Measurements from ENCODE around the gene TPSAB1.

TPSAB1 gene

DNA sequence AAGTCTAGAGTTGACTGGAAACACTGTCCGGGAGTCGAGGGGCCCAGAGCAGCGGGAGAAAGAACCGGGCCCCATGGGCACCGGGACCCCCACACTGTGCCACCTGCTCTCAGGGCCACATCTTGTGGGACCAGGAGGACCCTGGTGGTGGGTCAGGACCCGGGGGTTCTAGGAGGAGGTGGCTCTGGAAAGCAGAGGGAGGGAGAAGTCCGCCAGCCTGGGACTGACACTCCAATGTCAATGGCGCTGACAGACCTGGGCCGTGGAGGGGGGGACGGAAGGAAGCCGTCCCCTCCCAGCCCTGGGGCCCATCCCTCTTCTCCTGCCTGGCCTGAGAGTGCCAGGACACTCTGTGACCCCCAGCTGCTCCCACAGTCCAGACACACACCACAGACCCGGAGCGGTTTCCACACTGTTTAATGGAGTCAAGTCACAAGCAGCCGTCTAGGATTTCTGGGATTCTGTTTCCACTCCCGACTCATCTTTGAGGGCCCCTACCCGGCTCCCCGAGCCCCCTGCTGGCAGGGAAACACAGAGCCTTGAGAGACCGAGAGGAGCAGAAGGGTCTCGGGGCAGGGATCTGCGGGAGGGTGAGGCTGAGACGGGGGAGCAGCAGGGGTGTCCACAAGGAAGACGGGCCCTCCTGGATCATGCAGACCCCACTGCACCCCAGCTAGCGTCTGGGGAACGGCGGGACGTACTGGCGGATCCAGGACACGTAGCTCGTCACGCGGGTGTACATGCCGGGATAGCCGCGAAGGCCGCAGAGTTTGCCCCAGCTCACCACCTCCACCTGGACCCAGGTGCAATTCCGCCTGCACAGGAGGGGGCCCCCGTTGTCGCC is 45.4 kb downstream of the TPSAB1 start:
- no peak for DNase-seq (ENCODE audit: low read depth in 2 of 2)

DNA sequence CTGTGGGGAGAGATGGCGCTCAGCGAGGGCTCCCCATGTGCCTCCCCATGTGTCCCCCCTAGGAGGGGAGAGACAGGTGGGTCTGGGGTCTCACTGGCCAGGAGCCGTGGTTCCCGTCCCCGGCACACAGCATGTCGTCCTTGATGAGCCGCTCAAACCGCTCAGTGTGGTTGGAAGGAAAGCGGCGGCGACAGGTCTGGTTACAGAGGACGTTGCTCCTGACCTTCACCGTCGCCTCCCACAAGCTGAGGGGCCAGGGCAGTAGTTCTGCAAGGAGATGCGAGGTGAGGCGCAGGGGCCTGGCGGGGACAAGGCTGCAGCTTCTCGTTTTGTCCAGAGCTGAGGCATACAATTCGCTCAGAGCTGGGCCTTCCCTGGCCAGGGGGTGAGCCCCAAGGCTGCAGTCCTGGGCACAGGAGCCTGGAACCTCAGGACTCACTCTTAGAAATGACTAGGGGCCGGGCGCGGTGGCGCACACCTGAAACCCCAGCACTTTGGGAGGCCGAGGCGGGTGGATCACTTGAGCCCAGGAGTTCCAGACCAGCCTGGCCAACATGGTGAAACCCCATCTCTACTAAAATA is 46.1 kb downstream of the TPSAB1 start:
- DNase-seq (ENCODE audit: low read depth in 2 of 2) = no peak

DNA sequence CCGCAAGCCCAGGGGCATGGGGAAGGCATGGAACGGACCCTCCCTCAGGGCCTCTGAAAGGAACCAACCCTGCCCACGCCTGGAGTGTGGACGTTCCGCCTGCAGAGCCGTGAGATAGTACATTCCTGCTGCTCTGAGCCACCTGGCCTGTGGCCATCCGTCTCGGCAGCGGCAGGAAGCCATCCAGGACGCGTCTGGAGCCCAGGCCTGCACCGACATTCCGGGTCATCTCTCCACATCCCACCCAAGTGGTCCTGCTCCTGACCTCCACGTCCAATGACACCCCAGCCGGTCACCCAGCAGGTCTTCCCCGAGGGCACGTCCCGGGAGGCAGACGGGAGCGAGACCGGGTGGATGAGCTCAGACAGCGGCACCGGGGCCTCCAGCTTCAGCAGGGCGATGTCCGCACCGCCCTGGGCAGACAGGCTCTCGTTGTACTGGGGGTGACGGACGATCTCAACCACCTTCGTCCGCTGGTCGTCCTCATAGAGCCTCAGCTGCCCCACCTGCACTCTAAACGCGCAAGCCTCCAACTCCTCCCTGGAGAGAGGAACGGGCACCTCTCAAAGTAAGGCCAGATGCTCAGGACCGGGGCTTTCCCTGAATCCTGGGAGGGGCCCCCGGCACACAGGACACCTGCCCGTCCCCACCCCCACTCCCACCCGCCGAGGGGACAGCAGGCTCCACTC is 47.6 kb downstream of the TPSAB1 start:
- DNase-seq (ENCODE audit: low read depth in 2 of 2) = no peak

DNA sequence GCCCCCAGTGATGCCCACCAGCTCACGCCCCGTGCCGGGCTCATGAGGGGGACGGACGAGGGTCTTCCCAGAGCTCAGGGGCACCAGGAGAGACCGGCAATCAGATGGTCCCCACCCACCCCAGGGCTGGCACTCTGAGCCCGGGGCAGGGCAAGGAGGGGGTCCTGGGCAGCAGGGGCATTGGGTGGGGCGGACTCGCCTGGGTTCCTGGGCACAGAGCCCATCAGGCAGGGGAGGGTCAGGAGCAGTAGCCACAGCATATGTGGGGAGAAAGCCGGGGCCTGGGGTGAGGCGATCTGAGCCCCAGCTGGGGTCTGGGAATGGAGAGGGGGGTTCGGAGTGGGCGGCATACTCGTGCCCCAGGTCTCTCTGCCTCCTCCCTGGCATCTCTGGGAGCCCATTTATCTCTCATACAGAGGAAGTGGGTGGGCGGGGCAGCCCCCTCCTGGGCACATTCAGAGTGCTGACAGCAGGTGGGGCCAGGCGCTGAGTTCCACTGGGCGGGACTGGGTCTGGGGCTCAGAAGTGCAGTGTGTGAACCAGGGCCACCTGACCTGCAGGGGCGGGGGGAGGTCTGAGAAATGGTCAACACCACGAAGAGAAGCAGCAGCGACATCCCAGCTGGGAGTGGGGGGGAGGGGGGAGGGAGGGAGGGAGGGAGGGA is 48.4 kb downstream of the TPSAB1 start:
- no peak for DNase-seq (ENCODE audit: low read depth in 2 of 2)

DNA sequence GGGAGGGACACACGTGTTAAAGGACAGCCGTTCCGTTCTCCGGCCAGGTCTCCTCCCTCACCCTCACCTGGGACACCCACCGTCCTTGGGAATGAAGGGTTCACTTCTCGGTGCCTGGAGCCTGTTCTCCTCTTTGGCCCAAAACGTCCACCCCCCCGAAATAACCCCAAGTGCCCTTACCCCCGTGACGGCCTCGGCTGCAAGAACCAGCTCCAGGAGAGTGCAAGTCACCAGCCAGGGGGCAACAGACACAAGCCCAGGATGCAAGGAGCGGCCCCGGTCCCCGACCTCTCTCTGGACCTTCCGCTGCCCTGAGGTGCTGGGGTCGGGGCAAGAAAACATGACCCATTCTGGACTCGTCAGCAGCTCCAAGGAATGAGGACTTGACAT is 49.0 kb downstream of the TPSAB1 start:
- no peak for DNase-seq (ENCODE audit: low read depth in 2 of 2)

DNA sequence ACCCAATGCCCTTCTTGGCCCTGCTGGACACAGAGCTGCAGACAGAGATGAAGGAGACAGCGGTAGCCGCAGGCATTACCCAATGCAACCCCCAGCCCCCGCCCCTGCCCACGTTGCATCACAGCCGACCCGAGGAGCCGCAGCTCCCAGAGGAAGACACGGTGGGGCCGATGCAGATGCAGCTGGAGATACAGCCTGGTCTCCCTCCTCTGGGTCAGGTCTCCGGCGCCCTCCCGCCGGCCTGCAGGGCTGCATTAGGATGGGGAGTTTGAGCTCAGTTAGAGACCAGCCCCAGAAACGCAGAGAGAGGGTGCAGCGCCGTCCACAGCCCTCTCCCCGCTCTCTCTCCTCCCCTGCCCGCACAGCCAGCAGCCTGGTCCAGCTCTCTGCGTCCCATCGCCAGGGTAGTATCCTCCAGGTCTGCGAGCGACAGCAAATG is 49.6 kb downstream of the TPSAB1 start:
- DNase-seq (ENCODE audit: low read depth in 2 of 2) = no peak

DNA sequence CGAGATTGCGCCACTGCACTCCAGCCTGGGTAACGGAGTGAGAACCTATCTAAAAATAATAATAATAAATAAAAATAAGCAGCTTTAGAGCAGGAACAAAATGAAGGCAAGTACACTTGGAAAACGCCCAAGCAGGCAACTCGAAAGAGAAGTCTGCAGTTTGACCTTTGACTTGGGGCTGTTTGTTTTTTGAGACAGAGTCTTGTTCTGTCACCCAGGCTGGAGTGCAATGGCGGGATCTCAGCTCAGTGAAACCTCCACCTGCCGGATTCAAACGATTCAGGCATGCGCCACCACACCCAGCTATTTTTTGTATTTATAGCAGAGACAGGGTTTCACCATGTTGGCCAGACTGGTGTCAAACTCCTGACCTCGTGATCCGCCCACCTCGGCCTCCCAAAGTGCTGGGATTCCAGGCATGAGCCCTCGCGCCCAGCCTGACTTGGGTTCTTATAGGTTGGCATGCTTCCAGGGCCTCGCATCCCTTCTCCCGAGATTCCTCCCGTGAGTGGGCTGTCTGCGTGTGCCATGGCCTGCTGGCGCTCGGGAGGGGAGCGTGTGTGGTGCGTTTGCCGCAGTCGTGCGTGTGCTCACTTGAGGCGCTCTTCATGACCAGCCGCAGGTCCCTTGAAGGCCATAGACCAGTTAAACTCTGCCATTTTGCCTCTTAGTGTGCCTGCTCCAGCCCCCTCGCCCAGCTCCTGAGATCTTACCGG is 50.5 kb downstream of the TPSAB1 start:
- no peak for DNase-seq (ENCODE audit: low read depth in 2 of 2)

DNA sequence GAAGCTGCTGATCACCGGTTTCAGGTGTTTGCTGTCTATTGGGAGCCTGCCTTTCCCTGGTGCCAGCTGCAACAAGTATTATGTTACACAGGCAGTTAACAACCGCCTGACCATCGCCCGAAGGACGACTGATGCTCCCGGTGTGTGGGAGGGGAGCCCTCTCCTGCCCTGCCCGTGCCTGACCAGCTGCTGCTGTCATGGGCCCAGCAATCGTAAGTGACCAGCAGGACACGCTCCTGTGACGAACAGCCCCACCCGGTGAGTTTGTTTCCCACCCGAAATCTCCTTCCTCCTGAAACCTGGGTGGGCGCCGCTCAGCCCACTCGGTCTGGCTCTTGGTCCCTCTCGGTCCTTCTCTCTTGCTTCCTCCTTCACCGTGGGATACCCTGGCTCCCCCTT is 51.1 kb downstream of the TPSAB1 start:
- DNase-seq (ENCODE audit: low read depth in 2 of 2) = no peak

Measured in fibroblast of skin of left biceps (primary cell).